Duodenal mucosa (tissue), 2 donors: ENCODE results near the gene LOXL1.

Experiments used
- H3K27ac ChIP-seq: one replicate; pipeline ENCODE4 v1.7.0; 2013; ENCODE audit warnings: low read depth, low read length
- H3K27me3 ChIP-seq, 2 donors: one replicate each; pipeline ENCODE4 v1.7.0; 2013; ENCODE audit warnings: low read length in 2 of 2, control low read depth in 1 of 2; ENCODE audit not compliant: insufficient read depth in 2 of 2, control insufficient read depth in 1 of 2
- H3K36me3 ChIP-seq, 2 donors: one replicate each; pipeline ENCODE4 v1.7.0; 2013; ENCODE audit warnings: low read length in 2 of 2, control low read depth in 1 of 2; ENCODE audit not compliant: insufficient read depth in 2 of 2, control insufficient read depth in 1 of 2
- H3K4me1 ChIP-seq, 2 donors: one replicate each; pipeline ENCODE4 v1.7.0; 2013; ENCODE audit warnings: low read length in 2 of 2, control low read depth in 1 of 2; ENCODE audit not compliant: insufficient read depth in 2 of 2, control insufficient read depth in 1 of 2
- H3K4me3 ChIP-seq, 2 donors: one replicate each; pipeline ENCODE4 v1.7.0; 2013; ENCODE audit warnings: low read length in 2 of 2, low read depth in 1 of 2
- H3K9ac ChIP-seq, 2 donors: one replicate each; pipeline ENCODE4 v1.7.0; 2013; ENCODE audit warnings: low read length in 2 of 2, low read depth in 1 of 2
- H3K9me3 ChIP-seq, 2 donors: one replicate each; pipeline ENCODE4 v1.7.0; 2013; ENCODE audit warnings: low read length in 2 of 2, control low read depth in 1 of 2; ENCODE audit not compliant: control insufficient read depth in 1 of 2

Gene LOXL1

DNA sequence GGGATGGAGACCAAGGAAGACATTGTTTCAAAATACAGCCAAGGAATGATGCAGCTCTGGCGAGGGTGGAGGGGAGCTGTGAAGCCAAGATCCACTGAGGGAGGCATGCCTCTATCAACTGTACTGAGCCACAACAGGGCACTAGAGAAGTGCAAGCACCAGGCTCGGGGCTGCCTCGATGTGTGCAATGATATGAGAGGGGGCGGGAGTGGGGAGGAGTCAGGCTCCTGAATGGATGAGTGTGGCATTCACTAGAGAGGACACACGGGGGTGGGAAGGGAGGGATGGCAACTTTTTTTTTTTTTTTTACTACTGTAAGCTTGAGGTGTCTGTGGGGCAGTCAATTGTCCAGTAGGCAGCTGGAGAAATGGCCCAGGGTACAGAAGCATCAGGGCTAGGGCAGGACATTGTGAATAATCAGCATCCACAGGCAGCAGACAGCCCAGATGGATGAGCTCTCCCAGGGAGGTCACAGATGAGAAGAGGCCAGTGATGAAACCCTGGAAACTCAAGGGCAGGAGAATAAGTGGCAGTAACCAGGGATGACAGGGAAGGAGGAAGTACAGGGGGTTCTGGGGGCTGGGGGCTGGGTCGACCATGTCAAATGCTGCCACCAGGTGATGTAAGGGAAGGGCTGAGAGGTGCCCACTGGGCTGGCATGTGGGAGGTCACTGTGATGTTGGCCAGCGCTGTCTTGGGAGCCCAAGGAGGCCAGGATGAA, 60.0 kb downstream of the LOXL1 start:
- Histone ChIP-seq H3K4me3 (no peak overlapping the region), H3K27me3 (no peaks in the 10 kb centered on the region), H3K36me3 (peaks cover 0 to 4% of the 10 kb centered on the region in 2 donors), H3K27ac (no peak overlapping the region), H3K9me3 (no peaks in the 10 kb centered on the region), H3K4me1 (peaks cover 68 to 70% of the 10 kb centered on the region in 2 donors), H3K9ac (no peak overlapping the region)

DNA sequence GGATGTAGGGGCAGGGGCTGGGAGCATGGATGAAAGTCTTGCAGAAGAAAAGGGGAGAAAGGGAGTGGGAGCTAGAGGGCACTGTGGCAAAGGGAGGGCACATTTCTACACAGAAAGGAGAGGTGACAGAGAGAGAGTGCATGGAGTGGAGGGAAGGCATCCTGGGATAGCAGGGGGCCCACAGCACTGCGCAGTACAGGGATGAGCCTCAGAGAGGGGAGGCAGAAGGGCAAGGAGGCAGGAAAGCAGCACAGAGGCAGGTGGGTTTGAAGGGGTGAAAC, 60.5 kb downstream of the LOXL1 start:
- H3K9me3 ChIP-seq: no peaks in the 10 kb centered on the region
- H3K27ac ChIP-seq: no peak overlapping the region
- no peak overlapping the region for H3K4me3 ChIP-seq
- H3K4me1 ChIP-seq: peaks cover 71 to 73% of the 10 kb centered on the region in 2 donors
- H3K27me3 ChIP-seq: no peaks in the 10 kb centered on the region
- H3K9ac ChIP-seq: no peak overlapping the region
- peaks cover 0 to 4% of the 10 kb centered on the region in 2 donors for H3K36me3 ChIP-seq

DNA sequence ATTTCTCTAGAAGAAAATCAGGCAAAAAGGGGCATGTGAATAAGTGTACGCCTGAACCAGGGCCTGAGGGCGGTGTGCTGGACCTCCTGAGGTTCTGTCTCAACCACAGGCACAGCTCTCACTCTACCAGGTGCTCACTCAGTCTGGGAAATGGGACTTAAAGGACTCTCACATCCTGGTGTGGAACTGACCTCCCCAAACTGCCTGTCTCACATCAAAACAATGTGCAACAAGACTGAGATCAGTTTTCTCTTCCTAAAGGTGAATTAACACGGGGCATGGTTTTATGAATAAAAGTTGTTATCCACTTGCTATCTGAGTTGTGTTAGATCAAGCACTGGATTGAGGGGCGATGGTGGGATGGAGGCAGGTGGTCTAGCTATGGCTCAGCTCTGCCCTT, 61.0 kb downstream of the LOXL1 start:
- Histone ChIP-seq H3K9me3 (no peaks in the 10 kb centered on the region), H3K9ac (peak overlapping the region in 1 of 2 donors; percentile 1), H3K36me3 (peaks cover 0 to 4% of the 10 kb centered on the region in 2 donors), H3K4me1 (peaks cover 66 to 69% of the 10 kb centered on the region in 2 donors), H3K27me3 (no peaks in the 10 kb centered on the region), H3K4me3 (no peak overlapping the region), H3K27ac (no peak overlapping the region)

DNA sequence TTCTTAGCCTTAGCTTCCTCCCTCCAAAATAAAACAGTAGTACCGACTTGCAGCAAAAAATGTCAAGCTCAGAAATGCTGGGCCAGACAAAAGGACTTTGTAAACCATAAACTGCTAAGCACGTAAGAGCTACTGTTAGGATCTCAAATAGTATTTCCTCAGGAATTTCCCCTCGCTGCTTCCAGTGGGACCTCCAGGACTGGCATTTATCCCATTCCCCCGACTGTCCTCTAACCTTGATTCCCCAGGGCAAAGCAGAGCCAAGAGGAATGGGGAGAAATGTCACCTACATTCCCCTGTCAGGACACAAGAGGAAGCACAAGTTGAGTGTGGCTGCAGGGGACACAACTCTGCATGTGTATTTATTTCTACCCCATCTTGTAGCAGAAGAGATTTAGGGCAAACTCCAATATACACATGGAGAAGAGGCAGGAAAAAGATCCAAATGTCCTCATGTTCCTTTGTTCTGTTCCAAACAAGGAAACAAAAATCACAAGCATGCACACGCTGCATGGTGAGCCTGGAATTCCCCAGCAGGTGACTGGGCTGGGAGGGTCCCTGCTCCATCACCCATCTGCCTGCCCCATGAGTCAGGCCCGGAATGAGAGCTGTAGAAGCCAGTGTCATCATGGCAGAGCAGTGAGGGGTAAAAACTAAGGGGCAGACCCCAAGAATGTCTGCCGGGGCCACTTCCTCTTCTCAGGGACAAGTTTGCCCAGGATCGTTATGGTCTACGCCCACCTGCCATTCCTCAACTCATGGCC, 61.6 kb downstream of the LOXL1 start:
- peak overlapping the region; percentile 30 for H3K27ac ChIP-seq

DNA sequence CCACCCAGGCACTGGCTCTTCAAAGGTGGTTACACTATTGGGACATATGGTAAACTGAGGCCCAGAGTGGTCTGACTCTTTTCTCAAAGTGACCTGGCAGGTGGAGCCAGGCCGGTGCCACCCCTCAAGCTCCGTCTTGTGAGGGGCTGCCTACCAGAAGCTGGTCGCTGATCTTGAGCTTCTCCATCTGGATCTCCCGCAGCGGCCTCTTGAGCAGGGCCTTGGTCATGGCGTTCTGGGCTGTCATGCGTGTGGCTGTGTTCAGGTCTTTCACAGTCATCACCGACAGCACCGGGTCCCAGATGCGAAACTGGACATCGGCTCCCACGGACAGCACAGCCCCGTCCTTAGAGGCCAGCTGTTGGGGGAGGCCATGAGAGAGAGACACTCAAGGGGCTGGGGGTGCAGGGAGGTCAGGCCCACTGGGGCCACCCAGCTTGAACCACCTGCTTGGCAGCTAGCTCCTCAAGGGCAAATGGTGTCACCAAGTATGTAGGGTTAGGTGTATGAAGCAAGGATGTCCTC, 62.2 kb downstream of the LOXL1 start:
- Histone ChIP-seq H3K9me3 (no peaks in the 10 kb centered on the region), H3K27ac (peak overlapping the region; percentile 30), H3K9ac (no peak overlapping the region), H3K27me3 (no peaks in the 10 kb centered on the region), H3K4me3 (no peak overlapping the region), H3K36me3 (peaks cover 0 to 4% of the 10 kb centered on the region in 2 donors), H3K4me1 (peaks cover 67 to 71% of the 10 kb centered on the region in 2 donors)

More for the DNA sequence above, 61.6 kb downstream of the LOXL1 start:
- Histone ChIP-seq H3K9me3 (no peaks in the 10 kb centered on the region), H3K9ac (no peak overlapping the region), H3K4me1 (peaks cover 66 to 70% of the 10 kb centered on the region in 2 donors), H3K27me3 (no peaks in the 10 kb centered on the region), H3K4me3 (no peak overlapping the region), H3K36me3 (peaks cover 0 to 4% of the 10 kb centered on the region in 2 donors)

GRCh38 chr15:73989001-73989798, 62.9 kb downstream of the LOXL1 start:
- peaks cover 0 to 4% of the 10 kb centered on the region in 2 donors for H3K36me3 ChIP-seq
- peaks cover 70 to 78% of the 10 kb centered on the region in 2 donors for H3K4me1 ChIP-seq
- H3K27me3 ChIP-seq: no peaks in the 10 kb centered on the region
- no peaks in the 10 kb centered on the region for H3K9me3 ChIP-seq
- H3K27ac ChIP-seq: peak overlapping the region; percentile 10
- no peak overlapping the region for H3K4me3 ChIP-seq
- H3K9ac ChIP-seq: no peak overlapping the region

- no peak overlapping the region for H3K27ac ChIP-seq
- no peak overlapping the region for H3K9ac ChIP-seq
- H3K36me3 ChIP-seq: no peaks in the 10 kb centered on the region
- no peaks in the 10 kb centered on the region for H3K9me3 ChIP-seq
- H3K4me3 ChIP-seq: no peak overlapping the region
- peaks cover 66 to 68% of the 10 kb centered on the region in 2 donors for H3K4me1 ChIP-seq
- no peaks in the 10 kb centered on the region for H3K27me3 ChIP-seq
Measured at GRCh38 chr15:73990250-73991005, 64.2 kb downstream of the LOXL1 start.

DNA sequence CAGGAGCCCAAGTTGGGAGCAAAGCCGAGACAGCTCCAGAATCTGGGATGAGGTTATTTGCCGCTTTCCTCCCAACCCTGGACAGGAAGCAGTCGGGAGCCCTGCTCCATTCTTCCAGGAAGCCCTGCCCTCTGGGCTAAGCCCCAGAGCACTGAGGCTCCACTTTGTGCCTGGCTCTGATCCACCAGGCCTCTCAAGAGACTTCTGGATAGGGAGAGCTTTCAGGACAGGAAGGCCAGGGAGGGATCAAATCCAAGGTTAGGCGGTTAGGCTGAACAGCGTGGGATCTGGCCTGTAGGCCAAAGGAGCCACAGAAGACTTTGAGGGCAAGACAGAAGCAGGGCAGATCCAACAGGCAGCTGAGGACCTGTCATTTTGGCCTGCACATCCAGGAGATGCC, 65.0 kb downstream of the LOXL1 start:
- Histone ChIP-seq H3K27ac (peak overlapping the region; percentile 51), H3K4me1 (peaks cover 66 to 71% of the 10 kb centered on the region in 2 donors), H3K27me3 (no peaks in the 10 kb centered on the region), H3K36me3 (no peaks in the 10 kb centered on the region), H3K4me3 (peak overlapping the region; percentile 68 to 81), H3K9me3 (no peaks in the 10 kb centered on the region), H3K9ac (peak overlapping the region; percentile 60 to 69)

DNA sequence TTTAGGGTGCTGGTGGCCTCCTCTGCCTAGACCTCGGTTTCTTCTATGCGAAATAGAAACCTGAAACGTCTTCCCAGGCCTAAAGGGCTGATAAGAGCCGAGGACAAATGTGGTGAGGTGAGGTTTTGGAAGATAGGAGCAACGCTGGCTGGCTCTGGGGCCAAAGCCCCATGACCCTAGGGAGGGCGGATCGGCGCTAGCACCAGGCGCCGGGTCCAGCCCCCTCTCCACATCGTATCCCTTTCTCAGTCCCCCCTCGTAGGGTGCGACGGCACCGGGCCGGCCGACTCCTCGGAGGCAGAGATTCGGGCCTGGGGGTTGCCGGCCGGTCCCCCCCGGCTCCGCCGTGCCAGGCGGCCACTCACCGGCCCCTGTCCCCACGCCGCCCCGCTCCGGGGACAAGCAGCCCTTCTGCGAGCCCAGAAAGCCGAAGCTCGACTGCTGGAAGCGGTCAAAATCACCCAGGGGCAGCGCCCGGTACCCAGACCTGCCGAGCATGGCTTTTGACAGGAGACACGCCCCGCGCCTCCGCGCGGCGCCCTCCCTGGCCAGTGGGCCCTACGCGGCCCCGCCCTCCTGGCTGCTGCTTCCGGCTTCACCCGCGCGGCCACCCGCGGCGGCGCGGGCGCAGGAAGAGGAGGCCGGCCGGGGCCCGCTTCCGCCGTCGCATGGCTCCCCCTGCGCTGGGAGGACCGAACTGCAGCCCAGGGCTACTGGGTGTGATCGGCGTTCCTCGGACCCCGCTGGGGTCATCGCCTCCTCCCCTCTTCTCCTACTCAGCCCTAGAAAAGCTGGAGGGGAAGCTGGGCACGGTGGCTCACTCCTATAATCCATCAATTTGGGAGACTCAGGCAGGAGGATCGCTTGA, 65.7 kb downstream of the LOXL1 start, which contains the start of gene STOML1:
Gene STOML1, minus strand, starts transcription at position 570 of the 868 bp plus-strand sequence. Its CDS starts 72 bp downstream, at position 498.
- no peaks in the 10 kb centered on the region for H3K9me3 ChIP-seq
- peaks cover 71 to 75% of the 10 kb centered on the region in 2 donors for H3K4me1 ChIP-seq
- H3K4me3 ChIP-seq: peak within 1 kb of the TSS; percentile 68 to 81
- H3K9ac ChIP-seq: peak within 1 kb of the TSS; percentile 60 to 69
- no peaks in the 10 kb centered on the region for H3K36me3 ChIP-seq
- no peaks in the 10 kb centered on the region for H3K27me3 ChIP-seq
- peak within 1 kb of the TSS; percentile 51 for H3K27ac ChIP-seq
